Adrenal gland (tissue), 12 donors: ENCODE measurements around the gene ABCG8. TPM values are rescaled to one million over a fixed set of nuclear protein-coding genes. Genes with fewer than 3 reads are reported as not detected.

Experiments
- DNase-seq, 7 donors: peaks; one replicate each; pipeline ENCODE4 v3.0.0-alpha.2; 2019 to 2020
- H3K27ac ChIP-seq, 5 donors: fragments of 200-600 bp; sonication (generic) in 4 of 5; 1 replicate in 3 of 5; 2 replicates in 2 of 5; pipeline versions ENCODE4 v1.5.1 to v1.8.0; 2016 to 2020; ENCODE audit warnings: mild to moderate bottlenecking in 1 of 5
- H3K27me3 ChIP-seq: fragments of 200-600 bp; 2 replicates; pipeline ENCODE4 v1.8.0; 2021
- H3K36me3 ChIP-seq, 2 donors: fragments of 200-600 bp; replicated peaks in 1 of 2; 1 replicate in 1 of 2; 2 replicates in 1 of 2; pipeline versions ENCODE4 v1.5.1 to v1.8.0; 2018 to 2022
- H3K4me1 ChIP-seq, 2 donors: fragments of 200-600 bp; replicated peaks in 1 of 2; 1 replicate in 1 of 2; 2 replicates in 1 of 2; pipeline versions ENCODE4 v1.5.1 to v1.8.0; 2018 to 2021
- H3K4me3 ChIP-seq, 4 donors: fragments of 200-600 bp; sonication (generic) in 3 of 4; one replicate each; pipeline ENCODE4 v1.5.1; 2016 to 2018
- H3K9me3 ChIP-seq, 3 donors: fragments of 200-600 bp; sonication (generic) in 1 of 3; replicated peaks in 1 of 3; 1 replicate in 2 of 3; 2 replicates in 1 of 3; pipeline versions ENCODE4 v1.5.1 to v1.8.0; 2016 to 2021
- CTCF ChIP-seq, 6 experiments: fragments of 450-650 bp in 4 of 6; fragments of 200-600 bp in 2 of 6; sonication (generic) in 1 of 6; IDR thresholded peaks; 1 replicate in 5 of 6; 2 replicates in 1 of 6; pipeline versions ENCODE4 v1.5.1 to v1.8.0; 2016 to 2021; ENCODE audit warnings: antibody characterized with exemption in 6 of 6, mild to moderate bottlenecking in 2 of 6, moderate library complexity in 1 of 6
- POLR2A ChIP-seq, 2 donors: fragments of 450-650 bp; IDR thresholded peaks; one replicate each; pipeline ENCODE4 v1.6.1; 2017; ENCODE audit warnings: antibody characterized with exemption in 2 of 2, mild to moderate bottlenecking in 2 of 2, moderate library complexity in 1 of 2
- WGBS, 4 donors: extraction: QIAGEN DNeasy Blood & Tissue Kit in 2 of 4; methylation state at CpG; one replicate each; pipeline versions ENCODE4 v1.1.5 to v1.1.7; 2013 to 2017; 5-methylcytosine and 5-hydroxymethylcytosine counted together
- intact Hi-C, 2 donors: fragments of 100-400 bp; cut with DNase I; formaldehyde crosslinking; loops; one replicate each; pipeline versions ENCODE4 v1.14.1 to v1.15.0; 2022 to 2023
- polyA plus RNA-seq, 3 donors: library from polyadenylated mRNA; stranded (reverse); fragments of 200-250 nt in 2 of 3; fragments of 350-450 nt in 1 of 3; fragmentation: Illumina TruSeq in 1 of 3; extraction: RNeasy Lipid Tissue Mini Kit (QIAGEN cat#74804) in 1 of 3; gene quantifications; one replicate each; pipeline ENCODE4 v1.2.3, GENCODE V29; 2013 to 2014
- total RNA-seq, 9 donors: library from RNA; depleted of rRNA in 4 of 9; stranded (reverse); fragments of >200 nt in 4 of 9; fragments of 120-200 nt in 1 of 9; fragmentation: NEBNext Ultra II Directional in 1 of 9; extraction: Animal tissue kit (Norgen Biotek cat#: 25700) in 1 of 9; gene quantifications; one replicate each; pipeline versions ENCODE4 v1.1.0 to v1.2.4, GENCODE V29; 2013 to 2023
- donor health status: healthy with polysubstance abuse.
- donor health status: Bipolar disorder and iron deficiency.
- donor health status: DM: yes; HTN: yes; CAD: no.
- donor health status: DM: no; HTN: no; CAD: no.
- donor health status: DM: no; HTN: no; CAD: no.
- donor health status: DM: yes; HTN: yes; CAD: no.

ABCG8 gene
- total and polyA plus RNA-seq, 12 donors = 0.03 to 0.44 (median 0.15) TPM; not detected in 4

DNA sequence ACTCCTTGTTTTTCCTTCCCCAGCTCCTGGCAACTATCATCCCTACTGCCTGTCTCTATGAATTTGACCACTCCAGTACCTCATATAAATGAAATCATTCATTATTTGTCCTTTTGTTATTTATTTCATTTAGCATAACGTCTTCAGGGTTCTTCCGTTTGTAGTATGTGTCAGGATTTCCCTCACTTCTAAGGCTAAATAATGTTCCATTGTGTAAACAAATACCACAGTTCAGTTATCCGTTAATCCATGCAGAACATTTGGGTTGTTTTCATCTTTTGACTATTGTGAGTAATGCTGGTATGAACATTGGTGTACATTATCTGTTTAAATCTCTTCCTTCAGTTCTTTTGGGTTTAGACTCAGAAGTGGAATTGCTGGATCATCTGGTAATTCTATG, 46.1 kb upstream of the ABCG8 start:
- H3K9me3 ChIP-seq = no peaks in the 10 kb centered on the region
- 86 to 93% (median 90%) methylated on average over 3 of the region's 3 CpGs for WGBS, 4 donors
- H3K36me3 ChIP-seq = peaks cover 0 to 5% of the 10 kb centered on the region in 2 donors
- no peaks in the 10 kb centered on the region for H3K27me3 ChIP-seq
- intact Hi-C loops = no loop called here
- no peak overlapping the region for H3K27ac ChIP-seq
- no peak for DNase-seq
- H3K4me1 ChIP-seq = no peaks in the 10 kb centered on the region
- TF ChIP-seq POLR2A (IDR thresholded peaks at IDR 0.05) (no peak), CTCF (IDR thresholded peaks at IDR 0.05) (no peak)
- no peak overlapping the region for H3K4me3 ChIP-seq

GRCh38 chr2:43794956-43795355, 43.8 kb upstream of the ABCG8 start:
- intact Hi-C loops = no loop called here
- TF ChIP-seq CTCF (IDR thresholded peaks at IDR 0.05) = no peak
- no peak for TF ChIP-seq POLR2A (IDR thresholded peaks at IDR 0.05)
- Histone ChIP-seq H3K36me3 (peaks cover 0 to 2% of the 10 kb centered on the region in 2 donors), H3K27me3 (no peaks in the 10 kb centered on the region), H3K27ac (no peak overlapping the region), H3K4me1 (no peaks in the 10 kb centered on the region), H3K4me3 (no peak overlapping the region), H3K9me3 (no peaks in the 10 kb centered on the region)
- 91 to 95% (median 93%) methylated on average over 9 of the region's 9 CpGs for WGBS, 4 donors
- DNase-seq = no peak

- Histone ChIP-seq H3K27ac (no peak overlapping the region), H3K4me3 (no peak overlapping the region), H3K27me3 (no peaks in the 10 kb centered on the region), H3K9me3 (no peaks in the 10 kb centered on the region), H3K36me3 (no peaks in the 10 kb centered on the region), H3K4me1 (no peaks in the 10 kb centered on the region)
- TF ChIP-seq POLR2A (IDR thresholded peaks at IDR 0.05) (no peak), CTCF (IDR thresholded peaks at IDR 0.05) (no peak)
- DNase-seq = no peak
- intact Hi-C loops = no loop called here
- WGBS, 4 donors = 66 to 76% (median 70%) methylated on average over 1 of the region's 1 CpG
Observed at GRCh38 chr2:43796206-43796605, 42.6 kb upstream of the ABCG8 start.

- Histone ChIP-seq H3K4me3 (no peak overlapping the region), H3K27ac (no peak overlapping the region), H3K4me1 (no peaks in the 10 kb centered on the region), H3K27me3 (no peaks in the 10 kb centered on the region), H3K36me3 (no peaks in the 10 kb centered on the region), H3K9me3 (no peaks in the 10 kb centered on the region)
- DNase-seq = no peak
- TF ChIP-seq POLR2A (IDR thresholded peaks at IDR 0.05) (no peak), CTCF (IDR thresholded peaks at IDR 0.05) (peak; percentile 13 to 35 (median 25))
- intact Hi-C loops = no loop called here
- WGBS, 4 donors = 86 to 91% (median 87%) methylated on average over 4 of the region's 4 CpGs
Observed at GRCh38 chr2:43798300-43798699, 40.5 kb upstream of the ABCG8 start.
